KOPT-K1 (cell line): Measurements from ENCODE around the gene IQCF5.
"Not testable (repeated sequence)": the region's sequence is repeated elsewhere in the genome, so short reads cannot be mapped to it uniquely, and the experiment has no call there.

Experiments
- H3K27ac ChIP-seq: fragments of 200-600 bp; sonication (generic); 2 replicates; pipeline ENCODE4 v1.5.1; 2016; ENCODE audit warnings: antibody characterized with exemption, mild to moderate bottlenecking, low read depth, low read length; ENCODE audit not compliant: poor library complexity, severe bottlenecking
- H3K36me3 ChIP-seq: fragments of 200-600 bp; sonication (generic); 2 replicates; pipeline ENCODE4 v1.5.1; 2017; ENCODE audit warnings: antibody characterized with exemption, mild to moderate bottlenecking, low read length, moderate library complexity; ENCODE audit not compliant: insufficient read depth
- H3K9me3 ChIP-seq: fragments of 200-600 bp; sonication (generic); 2 replicates; pipeline ENCODE4 v1.5.1; 2017; ENCODE audit warnings: antibody characterized with exemption, low read length, mild to moderate bottlenecking; ENCODE audit not compliant: insufficient read depth, poor library complexity, severe bottlenecking

The IQCF5 gene

GRCh38 chr3:51875501-51875900 lies at the start of gene IQCF5:
Gene IQCF5, minus strand, starts transcription at chr3:51875601. Its CDS starts 70 bp downstream, at chr3:51875531.
- H3K27ac ChIP-seq = no peak within 1 kb of the TSS
- H3K9me3 ChIP-seq = no peaks in the 10 kb centered on the region
- no peaks in the 10 kb centered on the region for H3K36me3 ChIP-seq

GRCh38 chr3:51921081-51921578 lies 45.7 kb upstream of the IQCF5 start:
- H3K36me3 ChIP-seq = no peaks in the 10 kb centered on the region
- H3K27ac ChIP-seq = no peak overlapping the region
- H3K9me3 ChIP-seq = no peaks in the 10 kb centered on the region

DNA sequence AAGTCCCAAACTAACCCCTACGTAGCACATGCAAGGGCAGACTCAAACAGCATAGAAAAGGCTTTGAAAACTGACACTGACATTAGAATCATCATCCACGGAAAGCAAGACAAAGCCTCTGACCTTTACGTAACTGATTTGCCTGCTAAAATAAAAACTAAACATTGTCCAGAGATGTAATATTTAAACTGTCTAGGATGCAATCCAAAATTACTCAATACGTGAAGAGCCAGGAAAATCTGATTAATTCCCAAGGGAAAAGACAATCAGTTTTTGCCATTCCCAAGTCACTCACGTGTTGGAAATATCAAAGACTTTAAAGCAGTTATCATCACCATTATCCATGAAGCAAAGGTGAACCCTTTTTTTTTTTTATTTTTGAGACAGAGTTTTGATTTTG lies 41.0 kb upstream of the IQCF5 start:
- no peak overlapping the region for H3K27ac ChIP-seq
- H3K9me3 ChIP-seq = no peaks in the 10 kb centered on the region
- H3K36me3 ChIP-seq = no peaks in the 10 kb centered on the region

- Histone ChIP-seq H3K36me3 (no peaks in the 10 kb centered on the region), H3K9me3 (peaks cover 15% of the 10 kb centered on the region), H3K27ac (no peak overlapping the region)
These were observed 32.6 kb upstream of the IQCF5 start for GRCh38 chr3:51908026-51908425.

- peaks cover 15% of the 10 kb centered on the region for H3K9me3 ChIP-seq
- no peak overlapping the region for H3K27ac ChIP-seq
- H3K36me3 ChIP-seq = no peaks in the 10 kb centered on the region
These were observed 28.8 kb upstream of the IQCF5 start for GRCh38 chr3:51904034-51904823.

- not testable (repeated sequence) for H3K27ac ChIP-seq, H3K9me3 ChIP-seq, H3K36me3 ChIP-seq
These were observed 27.0 kb upstream of the IQCF5 start for GRCh38 chr3:51902361-51902760.

DNA sequence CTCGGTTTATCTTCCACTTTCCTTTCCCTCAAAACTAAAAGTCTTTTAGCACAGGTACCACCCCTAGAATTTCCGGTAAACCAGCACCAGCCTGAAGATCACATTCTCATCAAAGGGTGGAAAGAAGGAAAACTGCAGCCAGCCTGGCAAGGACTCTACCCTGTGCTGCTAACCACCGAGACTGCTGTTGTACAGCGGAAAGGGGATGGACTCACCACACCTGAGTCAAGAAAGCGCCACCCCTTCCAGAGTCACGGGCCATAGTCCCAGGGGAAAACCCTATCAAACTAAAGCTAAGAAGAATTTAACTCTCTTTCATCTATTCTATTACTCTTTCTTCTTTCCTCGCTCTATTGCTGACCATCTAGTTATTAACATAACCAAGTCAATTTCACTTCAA lies 24.6 kb upstream of the IQCF5 start:
- not testable (repeated sequence) for H3K27ac ChIP-seq, H3K9me3 ChIP-seq, H3K36me3 ChIP-seq

DNA sequence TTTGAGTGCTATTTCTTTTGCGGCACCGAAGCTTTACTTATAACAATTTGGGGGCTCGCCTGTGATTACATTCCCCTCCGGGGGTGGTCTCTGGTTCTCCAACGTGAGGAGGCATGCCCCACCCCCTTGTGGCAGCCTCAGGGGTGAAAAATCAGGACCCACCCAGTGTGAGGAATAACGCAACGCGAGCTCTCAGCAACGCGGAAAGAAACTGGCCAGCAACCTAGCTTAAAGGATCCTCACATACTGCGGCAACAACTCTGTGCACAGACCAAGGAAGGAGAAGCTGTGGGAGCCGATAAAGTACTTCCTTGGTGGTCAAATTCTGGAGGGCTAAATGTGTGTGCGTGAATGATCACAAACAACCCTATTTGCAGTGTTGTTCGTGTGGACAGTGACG lies 22.0 kb upstream of the IQCF5 start:
- no peaks in the 10 kb centered on the region for H3K36me3 ChIP-seq

GRCh38 chr3:51896607-51897305 lies 21.4 kb upstream of the IQCF5 start:
- no peaks in the 10 kb centered on the region for H3K9me3 ChIP-seq
- no peak overlapping the region for H3K27ac ChIP-seq
- H3K36me3 ChIP-seq = no peaks in the 10 kb centered on the region

More for the DNA sequence above, 22.0 kb upstream of the IQCF5 start:
- Histone ChIP-seq H3K27ac (no peak overlapping the region), H3K9me3 (no peaks in the 10 kb centered on the region)

GRCh38 chr3:51894939-51895338 lies 19.5 kb upstream of the IQCF5 start:
- no peaks in the 10 kb centered on the region for H3K36me3 ChIP-seq
- H3K27ac ChIP-seq = no peak overlapping the region
- no peaks in the 10 kb centered on the region for H3K9me3 ChIP-seq

GRCh38 chr3:51894391-51894790 lies 19.0 kb upstream of the IQCF5 start:
- H3K9me3 ChIP-seq = no peaks in the 10 kb centered on the region
- no peak overlapping the region for H3K27ac ChIP-seq
- no peaks in the 10 kb centered on the region for H3K36me3 ChIP-seq

DNA sequence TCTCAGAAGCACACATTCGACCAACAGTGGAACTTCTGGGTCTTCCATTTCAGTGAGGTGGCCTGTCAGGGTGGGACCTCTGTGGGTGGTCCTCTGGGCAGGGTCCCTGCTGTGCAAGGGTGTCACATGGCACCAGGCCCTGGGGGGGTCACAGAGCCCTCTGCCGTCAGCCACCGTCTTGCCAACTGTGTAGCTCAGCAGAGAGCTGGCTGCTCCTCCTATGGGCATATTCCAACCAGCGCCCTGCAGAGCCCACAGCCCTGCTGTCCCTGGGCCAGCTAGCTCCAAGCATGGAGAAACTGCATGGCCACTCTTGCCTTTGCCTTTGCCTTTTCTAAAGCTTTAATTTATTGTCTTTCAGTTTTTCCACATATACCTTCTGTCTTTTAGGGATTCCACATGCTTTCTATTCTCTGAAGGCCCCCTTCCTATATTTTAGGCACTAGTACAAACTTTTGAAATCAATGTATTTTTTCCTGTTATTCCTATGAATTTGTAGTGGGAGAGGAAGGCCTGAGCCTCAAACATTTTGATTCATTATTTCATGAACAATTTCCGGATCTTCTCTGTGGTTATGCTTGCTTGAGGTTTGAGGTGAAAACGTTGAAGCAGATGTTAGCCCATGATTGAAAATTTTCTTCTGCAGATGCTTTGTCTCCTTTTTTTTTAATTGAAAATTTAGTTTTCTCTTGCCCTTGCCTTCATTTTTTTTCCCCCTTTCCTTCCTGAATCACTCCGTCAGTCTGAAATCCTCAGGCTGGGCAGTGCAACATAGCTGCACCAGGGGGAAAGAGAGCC lies 16.0 kb upstream of the IQCF5 start:
- Histone ChIP-seq H3K9me3 (no peaks in the 10 kb centered on the region), H3K27ac (peak overlapping the region; percentile 63), H3K36me3 (no peaks in the 10 kb centered on the region)

DNA sequence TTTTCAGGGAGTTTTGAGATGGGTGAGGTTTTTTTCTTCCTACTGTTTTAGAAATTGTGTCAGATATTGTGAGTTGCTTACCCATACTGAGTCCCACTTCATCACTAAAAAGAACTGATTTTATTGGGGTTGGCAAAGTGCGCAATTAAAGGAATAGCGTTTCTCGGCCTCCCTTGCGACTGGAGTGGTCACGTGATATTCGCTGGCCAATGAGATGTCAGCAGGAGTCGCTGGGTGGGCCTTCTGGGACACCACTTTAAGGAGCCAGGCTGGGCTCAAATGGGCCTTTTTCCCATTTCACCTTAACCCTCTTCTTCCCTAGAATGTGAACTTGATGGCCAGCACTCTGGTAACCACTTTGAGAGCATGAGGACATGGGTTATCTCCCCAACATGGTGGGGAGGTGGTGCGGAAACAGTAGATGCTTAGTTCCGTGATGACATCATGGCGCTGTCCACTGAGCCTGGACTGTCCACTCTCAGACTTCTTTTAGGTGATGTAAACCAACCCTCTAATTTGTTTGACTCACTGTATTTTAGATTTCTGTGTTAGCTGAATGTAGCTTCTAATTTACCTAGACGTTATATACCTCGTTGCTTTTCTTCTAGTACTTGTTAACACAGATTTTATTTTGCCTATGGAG lies 13.2 kb upstream of the IQCF5 start:
- Histone ChIP-seq H3K36me3 (no peaks in the 10 kb centered on the region), H3K27ac (no peak overlapping the region), H3K9me3 (no peaks in the 10 kb centered on the region)

- Histone ChIP-seq H3K9me3 (no peaks in the 10 kb centered on the region), H3K36me3 (no peaks in the 10 kb centered on the region), H3K27ac (no peak overlapping the region)
These were observed 12.2 kb upstream of the IQCF5 start for GRCh38 chr3:51887620-51888019.

DNA sequence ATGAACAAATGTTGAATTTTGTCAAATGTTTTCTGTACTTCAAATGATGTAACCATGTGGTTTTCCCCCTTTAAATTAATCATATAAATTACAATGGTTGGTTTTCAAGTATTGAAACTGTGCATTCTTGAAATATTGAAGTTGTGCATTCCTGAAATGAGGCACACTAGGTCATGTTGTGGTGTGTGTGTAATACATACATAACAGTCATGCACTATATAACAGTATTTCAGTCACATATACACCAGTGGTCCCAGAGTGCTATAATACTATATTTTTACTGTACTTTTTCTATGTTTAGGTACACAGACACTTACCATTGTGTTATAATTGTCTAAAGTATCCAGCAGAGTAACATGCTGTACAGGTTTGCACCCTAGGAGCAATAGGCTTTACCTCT lies 11.0 kb upstream of the IQCF5 start:
- Histone ChIP-seq H3K36me3 (no peaks in the 10 kb centered on the region), H3K9me3 (no peaks in the 10 kb centered on the region), H3K27ac (no peak overlapping the region)
